BLaER1 (cell line): ENCODE measurements around the gene GATB.
A peak's percentile ranks its signal among the peaks of the same experiment; 100 is the strongest.

ENCODE experiments used
- H3K27ac ChIP-seq: shearing (Covaris generic); formaldehyde crosslinking; 2 replicates; pipeline ENCODE4 v1.8.1; 2022
- H3K27me3 ChIP-seq: shearing (Covaris generic); formaldehyde crosslinking; 2 replicates; pipeline ENCODE4 v1.8.1; 2022
- H3K36me3 ChIP-seq: shearing (Covaris generic); formaldehyde crosslinking; 2 replicates; pipeline ENCODE4 v1.8.1; 2022
- H3K4me1 ChIP-seq: shearing (Covaris generic); formaldehyde crosslinking; 2 replicates; pipeline ENCODE4 v1.8.1; 2022
- H3K4me2 ChIP-seq: shearing (Covaris generic); formaldehyde crosslinking; 2 replicates; pipeline ENCODE4 v1.8.1; 2022
- H3K4me3 ChIP-seq: shearing (Covaris generic); formaldehyde crosslinking; 2 replicates; pipeline ENCODE4 v1.8.1; 2022
- H3K9ac ChIP-seq: shearing (Covaris generic); formaldehyde crosslinking; 2 replicates; pipeline ENCODE4 v1.8.1; 2022
- H3K9me3 ChIP-seq: shearing (Covaris generic); formaldehyde crosslinking; 2 replicates; pipeline ENCODE4 v1.8.1; 2022
- H4K20me1 ChIP-seq: shearing (Covaris generic); formaldehyde crosslinking; 2 replicates; pipeline ENCODE4 v1.8.1; 2022
- Cebpa-rat ChIP-seq: shearing (Covaris generic); IDR thresholded peaks from 2 replicates; pipeline ENCODE4 v1.8.1; 2022

The GATB gene

DNA sequence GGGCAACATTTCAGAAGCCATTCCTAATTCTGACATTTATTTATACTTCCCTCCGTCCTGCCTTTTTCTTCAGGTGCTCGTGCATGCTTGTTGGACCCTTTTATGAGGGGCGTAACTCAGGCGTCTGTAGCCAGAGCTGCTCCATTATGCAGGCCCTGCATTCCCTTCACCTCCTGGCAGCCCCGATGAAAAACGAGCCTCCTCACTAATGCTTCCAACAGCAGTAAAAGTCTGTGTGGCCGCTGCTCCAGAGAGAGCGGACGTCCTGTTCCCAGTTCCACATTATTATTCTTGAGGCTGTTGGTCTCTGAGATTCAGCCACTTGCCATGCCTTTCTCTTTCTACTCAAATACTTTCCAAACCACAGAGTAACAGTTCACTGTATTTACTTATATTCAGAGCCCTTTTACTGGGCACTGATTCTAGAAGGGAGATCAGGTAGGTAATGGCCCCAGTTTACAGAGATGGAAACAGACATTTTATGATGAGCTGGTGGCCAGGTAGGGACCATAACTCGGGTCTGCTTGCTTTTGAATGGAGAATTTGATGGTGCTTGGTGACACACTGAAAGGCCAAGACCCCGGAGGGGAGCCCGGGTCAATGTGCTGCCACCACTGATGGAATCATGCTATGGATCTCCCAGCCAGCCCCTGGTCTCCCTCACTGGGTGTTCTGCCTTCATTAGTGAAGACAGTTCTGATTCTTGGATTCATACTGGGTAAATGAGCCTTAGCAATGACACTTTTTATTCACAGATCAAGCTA lies 101.0 kb downstream of the GATB start:
- H3K9ac ChIP-seq: no peak overlapping the region
- H3K4me2 ChIP-seq: peak overlapping the region; percentile 37
- no peaks in the 10 kb centered on the region for H3K9me3 ChIP-seq
- no peak overlapping the region for H3K27ac ChIP-seq
- H3K4me1 ChIP-seq: peaks cover 12% of the 10 kb centered on the region
- H3K36me3 ChIP-seq: no peaks in the 10 kb centered on the region
- H4K20me1 ChIP-seq: no peaks in the 10 kb centered on the region
- no peak for TF ChIP-seq Cebpa-rat
- H3K27me3 ChIP-seq: no peaks in the 10 kb centered on the region
- H3K4me3 ChIP-seq: no peak overlapping the region

DNA sequence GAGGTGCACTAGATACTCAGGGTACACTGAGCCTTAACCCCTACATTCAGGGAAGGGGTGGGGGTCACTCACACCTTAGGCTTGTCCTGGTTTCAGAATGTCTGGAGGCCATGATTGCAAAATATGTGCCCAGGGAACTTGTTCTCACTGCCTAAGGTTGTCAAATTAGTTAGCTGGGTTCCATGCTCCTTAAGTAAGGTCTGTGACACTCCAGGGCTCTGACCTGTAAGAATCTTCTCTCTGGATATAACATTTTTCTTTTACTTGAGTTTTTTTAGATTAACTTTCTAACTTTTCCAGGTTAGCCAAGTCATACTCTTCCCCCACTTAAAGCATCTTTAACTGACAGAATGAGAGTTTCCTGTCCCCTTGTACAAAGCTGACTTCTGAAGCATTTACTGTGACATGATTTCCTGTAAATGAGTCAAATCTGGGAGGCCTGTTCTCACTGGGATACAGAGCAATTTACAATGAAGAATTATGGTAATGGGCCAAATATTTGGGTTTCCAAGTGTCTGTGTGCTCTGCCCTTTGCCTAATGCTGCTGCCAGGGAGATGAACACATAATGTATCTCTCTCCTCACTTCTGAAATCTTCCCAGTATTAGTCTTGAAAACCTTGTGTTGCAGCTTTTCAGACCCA lies 101.7 kb downstream of the GATB start:
- Histone ChIP-seq H3K9ac (no peak overlapping the region), H4K20me1 (no peaks in the 10 kb centered on the region), H3K9me3 (no peaks in the 10 kb centered on the region), H3K27me3 (no peaks in the 10 kb centered on the region), H3K4me2 (peak overlapping the region; percentile 37), H3K36me3 (no peaks in the 10 kb centered on the region), H3K4me1 (peaks cover 12% of the 10 kb centered on the region), H3K27ac (peak overlapping the region; percentile 15; the same call in 1 of the 2 replicates), H3K4me3 (no peak overlapping the region)
- no peak for TF ChIP-seq Cebpa-rat

DNA sequence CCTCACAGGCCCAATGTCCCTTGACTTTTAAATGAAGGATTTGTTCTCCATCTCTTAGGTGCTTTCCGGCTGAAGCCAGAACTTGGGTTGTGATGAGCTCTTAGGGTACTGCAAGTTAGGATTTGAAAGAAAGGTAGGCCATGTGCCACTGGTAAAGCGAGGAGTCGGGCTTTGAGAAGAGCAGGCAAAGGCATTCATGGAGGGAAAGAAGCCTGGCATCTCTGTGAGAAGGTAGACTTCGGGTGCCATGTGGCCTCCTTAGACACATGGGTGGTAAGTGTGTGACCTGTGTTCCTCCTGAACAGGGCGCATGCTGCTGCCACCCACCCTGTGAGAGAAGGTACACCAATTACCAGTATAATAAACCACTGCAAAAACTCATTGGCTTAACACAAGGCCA lies 102.9 kb downstream of the GATB start:
- H3K9ac ChIP-seq: no peak overlapping the region
- no peaks in the 10 kb centered on the region for H3K27me3 ChIP-seq
- no peaks in the 10 kb centered on the region for H3K36me3 ChIP-seq
- H3K4me1 ChIP-seq: peaks cover 12% of the 10 kb centered on the region
- H4K20me1 ChIP-seq: no peaks in the 10 kb centered on the region
- TF ChIP-seq Cebpa-rat: no peak
- H3K4me3 ChIP-seq: no peak overlapping the region
- H3K27ac ChIP-seq: no peak overlapping the region
- H3K4me2 ChIP-seq: no peak overlapping the region
- no peaks in the 10 kb centered on the region for H3K9me3 ChIP-seq

DNA sequence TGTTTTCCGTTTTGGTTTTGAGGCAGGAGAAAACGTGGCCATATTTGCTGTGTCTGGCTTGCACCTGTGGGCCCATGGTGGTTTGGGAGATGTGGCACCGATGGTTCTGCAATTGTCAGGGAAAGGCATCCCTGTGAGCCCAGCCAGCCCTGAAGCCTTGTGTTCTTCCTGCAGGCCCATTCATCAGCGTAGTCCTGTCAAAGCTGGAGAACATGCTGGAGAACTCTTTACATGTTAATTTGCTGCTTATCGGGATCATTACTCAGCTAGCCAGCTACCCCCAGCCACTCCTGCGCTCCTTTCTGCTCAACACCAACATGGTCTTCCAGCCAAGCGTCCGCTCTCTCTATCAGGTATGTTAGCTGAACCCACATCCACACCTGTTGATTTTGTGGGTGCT lies 104.7 kb downstream of the GATB start:
- Histone ChIP-seq H4K20me1 (no peaks in the 10 kb centered on the region), H3K4me2 (no peak overlapping the region), H3K9ac (no peak overlapping the region), H3K27me3 (no peaks in the 10 kb centered on the region), H3K4me1 (peaks cover 12% of the 10 kb centered on the region), H3K4me3 (no peak overlapping the region), H3K36me3 (no peaks in the 10 kb centered on the region), H3K27ac (no peak overlapping the region), H3K9me3 (no peaks in the 10 kb centered on the region)
- no peak for TF ChIP-seq Cebpa-rat

DNA sequence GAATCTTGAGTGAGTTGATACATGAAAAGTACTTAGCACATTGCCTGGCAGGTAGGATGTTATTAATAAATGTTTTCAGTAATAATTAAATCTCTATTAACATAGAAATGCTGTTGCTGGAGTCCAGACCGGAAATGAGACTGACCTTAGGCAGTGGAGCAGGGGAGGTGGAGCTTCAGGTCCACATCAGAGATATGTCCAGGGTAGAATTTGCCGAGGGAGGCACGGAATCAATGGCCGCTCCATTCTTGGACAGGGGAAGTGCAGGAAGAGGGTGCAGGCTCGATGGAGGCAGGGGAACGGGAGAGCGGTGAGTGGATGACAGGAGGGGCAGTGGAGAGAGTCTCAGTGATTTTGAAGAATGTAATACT lies 107.3 kb downstream of the GATB start:
- no peak overlapping the region for H3K4me2 ChIP-seq
- no peaks in the 10 kb centered on the region for H4K20me1 ChIP-seq
- H3K27me3 ChIP-seq: no peaks in the 10 kb centered on the region
- H3K27ac ChIP-seq: no peak overlapping the region
- no peaks in the 10 kb centered on the region for H3K36me3 ChIP-seq
- no peak overlapping the region for H3K4me3 ChIP-seq
- TF ChIP-seq Cebpa-rat: no peak
- no peaks in the 10 kb centered on the region for H3K4me1 ChIP-seq
- no peaks in the 10 kb centered on the region for H3K9me3 ChIP-seq
- H3K9ac ChIP-seq: no peak overlapping the region

DNA sequence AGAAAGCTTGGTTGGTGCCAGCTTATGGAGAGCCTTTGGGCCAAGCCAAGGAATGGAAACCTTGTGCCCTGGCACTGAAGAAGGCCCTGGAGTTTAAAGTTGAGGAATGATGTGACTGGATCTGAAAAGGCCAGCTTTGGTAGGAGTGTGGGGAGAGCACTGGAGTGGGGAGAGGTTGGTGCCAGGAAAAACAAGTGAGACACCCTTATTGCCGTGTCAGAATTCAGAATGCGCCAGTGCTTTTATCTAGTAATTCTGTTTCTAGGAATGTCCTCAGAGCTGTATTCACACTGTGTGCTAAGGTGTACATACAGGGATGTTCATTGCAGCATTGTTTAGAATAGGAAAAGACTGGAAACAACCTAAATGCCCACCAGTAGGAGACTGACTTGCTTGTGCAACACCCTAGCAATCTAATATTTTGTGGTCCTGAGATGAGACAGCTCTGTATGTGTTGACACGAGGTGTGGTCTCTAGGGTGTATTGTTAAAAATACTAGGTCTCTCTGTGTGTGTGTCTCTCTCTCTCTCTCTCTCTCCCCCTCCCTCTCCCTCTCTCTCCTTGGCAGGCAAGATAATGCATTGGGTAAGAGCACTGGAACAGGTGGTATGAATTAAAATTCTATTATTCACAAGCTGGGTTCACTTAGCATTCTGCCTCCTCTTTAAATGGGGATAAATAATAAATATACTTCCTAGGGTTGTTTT lies 107.8 kb downstream of the GATB start:
- H3K4me3 ChIP-seq: no peak overlapping the region
- H3K27me3 ChIP-seq: no peaks in the 10 kb centered on the region
- no peak overlapping the region for H3K4me2 ChIP-seq
- no peaks in the 10 kb centered on the region for H3K36me3 ChIP-seq
- no peak overlapping the region for H3K9ac ChIP-seq
- H3K27ac ChIP-seq: no peak overlapping the region
- no peaks in the 10 kb centered on the region for H3K9me3 ChIP-seq
- no peak for TF ChIP-seq Cebpa-rat
- no peaks in the 10 kb centered on the region for H4K20me1 ChIP-seq
- H3K4me1 ChIP-seq: no peaks in the 10 kb centered on the region

DNA sequence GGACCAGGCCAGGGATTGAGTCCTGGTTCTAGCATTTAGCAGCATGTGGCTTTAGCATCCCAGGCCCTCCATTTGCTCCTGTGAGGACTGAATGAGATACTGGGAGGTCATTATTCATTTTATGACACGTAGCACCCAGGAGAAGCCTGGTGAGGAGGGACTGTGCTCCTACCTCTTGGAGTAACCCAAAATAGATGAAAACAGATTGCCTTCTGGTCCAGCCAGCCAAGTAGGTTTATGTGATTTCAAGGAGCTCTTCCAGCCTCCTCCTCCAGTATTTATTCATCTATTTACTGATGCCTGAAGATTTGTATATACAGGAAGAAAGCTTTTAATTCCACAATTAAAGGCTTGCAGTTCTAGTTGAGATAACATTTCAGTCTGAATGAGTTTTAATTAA lies 109.3 kb downstream of the GATB start:
- Histone ChIP-seq H3K4me3 (no peak overlapping the region), H3K4me2 (no peak overlapping the region), H4K20me1 (no peaks in the 10 kb centered on the region), H3K9ac (no peak overlapping the region), H3K27me3 (no peaks in the 10 kb centered on the region), H3K36me3 (no peaks in the 10 kb centered on the region), H3K27ac (no peak overlapping the region), H3K4me1 (no peaks in the 10 kb centered on the region), H3K9me3 (no peaks in the 10 kb centered on the region)
- no peak for TF ChIP-seq Cebpa-rat

DNA sequence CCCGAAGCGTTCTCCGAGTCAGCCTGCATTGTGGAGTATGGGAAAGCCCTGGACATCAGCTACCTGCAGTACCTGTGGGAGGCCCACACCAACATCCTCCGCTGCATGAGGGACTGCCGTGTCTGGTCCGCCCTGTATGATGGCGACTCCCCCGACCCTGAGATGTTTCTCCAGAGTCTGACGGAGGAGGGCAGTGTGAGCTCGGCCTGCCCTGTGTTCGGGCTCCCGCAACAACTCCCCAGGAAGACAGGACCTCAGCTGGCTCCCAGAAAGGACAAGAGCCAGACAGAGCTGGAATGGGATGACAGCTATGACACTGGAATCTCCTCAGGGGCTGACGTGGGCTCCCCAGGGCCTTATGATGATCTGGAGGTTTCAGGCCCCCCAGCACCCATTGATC lies 111.3 kb downstream of the GATB start:
- H3K4me3 ChIP-seq: no peak overlapping the region
- no peaks in the 10 kb centered on the region for H4K20me1 ChIP-seq
- H3K9me3 ChIP-seq: no peaks in the 10 kb centered on the region
- no peak overlapping the region for H3K27ac ChIP-seq
- H3K9ac ChIP-seq: no peak overlapping the region
- H3K27me3 ChIP-seq: no peaks in the 10 kb centered on the region
- TF ChIP-seq Cebpa-rat: no peak
- no peaks in the 10 kb centered on the region for H3K4me1 ChIP-seq
- H3K4me2 ChIP-seq: no peak overlapping the region
- H3K36me3 ChIP-seq: no peaks in the 10 kb centered on the region

DNA sequence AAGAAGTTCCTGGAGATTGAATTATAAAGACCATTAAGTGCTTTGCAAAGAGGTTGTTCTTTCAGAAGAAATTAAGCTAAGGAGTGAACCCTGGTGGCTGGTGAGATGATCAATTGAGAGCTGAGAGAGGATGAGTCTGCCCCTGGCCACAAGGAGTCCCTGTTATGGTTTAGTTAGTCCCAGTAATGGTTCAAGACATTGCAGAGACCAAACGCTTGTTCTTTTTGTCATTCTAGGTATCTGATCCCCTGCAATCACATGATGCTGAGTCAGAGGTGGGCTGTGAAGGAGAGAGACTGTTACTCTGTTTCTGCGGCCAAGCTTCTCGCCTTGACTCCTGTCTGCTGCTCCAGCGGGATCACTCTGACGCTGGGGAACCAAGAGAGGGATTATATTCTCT lies 114.5 kb downstream of the GATB start:
- H3K36me3 ChIP-seq: no peaks in the 10 kb centered on the region
- no peaks in the 10 kb centered on the region for H3K9me3 ChIP-seq
- no peak for TF ChIP-seq Cebpa-rat
- H3K27ac ChIP-seq: no peak overlapping the region
- H4K20me1 ChIP-seq: no peaks in the 10 kb centered on the region
- no peak overlapping the region for H3K9ac ChIP-seq
- no peaks in the 10 kb centered on the region for H3K4me1 ChIP-seq
- no peaks in the 10 kb centered on the region for H3K27me3 ChIP-seq
- H3K4me2 ChIP-seq: no peak overlapping the region
- no peak overlapping the region for H3K4me3 ChIP-seq

DNA sequence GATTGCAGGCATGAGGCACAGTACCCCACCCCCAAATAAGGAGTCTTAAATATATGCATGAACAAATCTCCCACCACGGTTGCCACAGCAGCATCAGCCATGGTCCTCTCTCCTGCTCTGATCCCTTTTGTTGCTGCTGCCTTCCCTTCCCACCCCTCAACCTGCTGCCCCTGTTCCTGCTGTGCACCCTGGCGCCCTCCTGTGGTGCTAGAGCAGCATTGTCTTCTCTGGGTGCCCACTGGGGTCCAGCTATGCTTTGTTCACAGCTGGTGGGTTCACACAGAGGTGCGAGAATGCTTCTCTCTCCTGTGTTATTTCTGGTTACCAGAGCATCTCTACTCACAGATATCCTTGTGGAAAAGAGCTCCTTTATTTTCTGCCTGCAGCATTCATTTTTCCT lies 116.2 kb downstream of the GATB start:
- H3K9ac ChIP-seq: no peak overlapping the region
- H3K4me3 ChIP-seq: no peak overlapping the region
- no peaks in the 10 kb centered on the region for H4K20me1 ChIP-seq
- H3K36me3 ChIP-seq: no peaks in the 10 kb centered on the region
- H3K27ac ChIP-seq: no peak overlapping the region
- no peak overlapping the region for H3K4me2 ChIP-seq
- H3K4me1 ChIP-seq: no peaks in the 10 kb centered on the region
- H3K9me3 ChIP-seq: no peaks in the 10 kb centered on the region
- H3K27me3 ChIP-seq: no peaks in the 10 kb centered on the region
- TF ChIP-seq Cebpa-rat: no peak
